Measurements from ENCODE around the gene TRABD2B. TPM values are rescaled to one million over a fixed set of nuclear protein-coding genes. Genes with fewer than 3 reads are reported as not detected.

Gene TRABD2B
- total and polyA plus RNA-seq, 7 donors, result 0.08 to 0.76 (median 0.42) TPM

DNA sequence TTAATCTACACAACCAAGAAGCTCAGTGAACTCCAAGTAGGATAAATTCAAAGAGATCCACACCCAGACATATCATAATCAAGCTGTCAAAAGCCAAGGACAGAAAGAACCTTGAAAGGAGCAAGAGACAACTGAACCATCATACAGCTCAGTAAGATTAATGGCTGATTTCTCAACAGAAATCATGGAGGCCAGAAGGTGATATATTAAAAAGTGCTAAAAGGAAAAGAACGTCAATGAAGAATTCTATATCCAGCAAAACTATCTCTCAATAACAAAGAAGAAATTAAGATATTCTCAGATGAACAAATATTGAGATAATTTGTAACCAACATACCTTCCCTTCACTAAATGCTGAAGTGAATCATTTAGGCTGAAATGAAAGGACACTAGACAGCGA lies 161.8 kb downstream of the TRABD2B start:
- Histone ChIP-seq H3K27me3 (ENCODE audit: insufficient read depth in 3 of 3, low read length in 2 of 3) (peaks cover 0 to 2% (median 0%) of the 10 kb centered on the region in 3 donors), H3K36me3 (ENCODE audit: insufficient read depth in 1 of 2, low read depth in 1 of 2) (no peaks in the 10 kb centered on the region), H3K4me1 (no peaks in the 10 kb centered on the region), H3K27ac (no peak overlapping the region), H3K4me3 (no peak overlapping the region), H3K9me3 (peaks cover 10% of the 10 kb centered on the region)
- no peak for TF ChIP-seq CTCF (IDR thresholded peaks at IDR 0.05)
- intact Hi-C loops (cut with DNase I), result no loop called here
- no peak for DNase-seq
- WGBS, 3 donors, result 64 to 92% (median 73%) methylated on average over 2 of the region's 2 CpGs
- no peak for ATAC-seq

- DNase-seq (no peak), ATAC-seq (no peak)
- TF ChIP-seq CTCF (IDR thresholded peaks at IDR 0.05), result no peak
- no peaks in the 10 kb centered on the region for H3K4me1 ChIP-seq
- H3K9me3 ChIP-seq, result peaks cover 10% of the 10 kb centered on the region
- no peaks in the 10 kb centered on the region for H3K36me3 ChIP-seq (ENCODE audit: insufficient read depth in 1 of 2, low read depth in 1 of 2)
- WGBS, 3 donors, result 55 to 61% (median 59%) methylated on average over 3 of the region's 3 CpGs
- H3K27me3 ChIP-seq (ENCODE audit: insufficient read depth in 3 of 3, low read length in 2 of 3), result peaks cover 0 to 2% (median 0%) of the 10 kb centered on the region in 3 donors
- no peak overlapping the region for H3K4me3 ChIP-seq
- intact Hi-C loops (cut with DNase I), result no loop called here
- no peak overlapping the region for H3K27ac ChIP-seq
Measured at GRCh38 chr1:47834326-47834725, 162.9 kb downstream of the TRABD2B start.

DNA sequence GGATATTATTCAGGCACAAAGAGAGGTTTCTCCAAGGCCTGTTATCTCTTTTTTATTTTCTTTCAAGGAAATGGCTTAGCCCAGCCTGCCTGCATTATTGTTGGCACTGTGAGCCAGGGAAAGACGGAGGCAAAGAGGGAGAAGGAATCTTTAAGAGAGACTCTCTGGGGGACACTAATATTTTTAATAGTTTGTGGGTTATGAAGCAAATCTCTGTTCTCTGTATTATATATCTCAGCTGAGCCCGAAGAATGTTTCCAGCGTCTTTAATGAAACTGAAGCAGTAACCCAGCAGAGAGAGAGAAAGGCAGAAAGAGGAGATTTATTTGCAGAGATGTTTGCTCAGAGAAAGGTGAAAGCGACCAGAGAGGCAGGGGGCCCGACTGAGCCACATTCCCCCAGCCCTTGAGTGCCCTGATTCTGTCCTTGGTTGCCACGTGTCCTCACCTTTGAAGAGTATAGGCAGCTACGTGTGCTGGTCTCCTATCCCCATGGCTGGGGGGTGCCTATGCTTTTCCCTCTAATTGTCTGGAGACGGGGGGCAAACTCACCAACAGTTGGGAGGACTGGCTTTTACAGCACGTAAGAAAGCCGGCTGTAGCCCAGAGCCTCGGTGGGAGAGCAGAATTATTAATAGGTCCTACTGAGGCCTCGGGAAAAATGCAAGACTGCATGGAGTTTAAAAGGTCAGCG lies 166.4 kb downstream of the TRABD2B start:
- peak in 1 of 2 donors; percentile 18 for DNase-seq
- no peak for TF ChIP-seq CTCF (IDR thresholded peaks at IDR 0.05)
- no peaks in the 10 kb centered on the region for H3K36me3 ChIP-seq (ENCODE audit: insufficient read depth in 1 of 2, low read depth in 1 of 2)

DNA sequence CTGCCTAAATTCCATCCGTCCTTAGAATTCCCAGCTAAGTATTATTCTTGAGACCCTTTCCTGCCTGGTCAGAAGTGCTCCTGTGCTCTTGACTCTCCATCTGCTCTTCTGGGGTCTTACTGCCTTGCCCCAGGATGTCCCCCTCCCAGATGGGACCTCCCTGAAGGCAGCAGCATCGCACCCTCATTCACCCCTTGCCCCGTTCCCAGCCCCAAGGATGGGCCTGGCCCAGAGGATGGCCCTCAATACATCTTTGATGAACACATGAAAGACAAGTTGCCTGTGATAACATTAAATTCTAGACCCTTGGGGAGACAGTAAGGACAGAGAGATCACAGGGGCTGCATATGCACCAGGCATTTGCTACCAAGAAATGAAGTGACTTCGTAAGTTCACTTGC lies 167.2 kb downstream of the TRABD2B start:
- DNase-seq (peak in 1 of 2 donors; percentile 20), ATAC-seq (no peak)
- H3K27ac ChIP-seq, result no peak overlapping the region
- TF ChIP-seq CTCF (IDR thresholded peaks at IDR 0.05), result no peak
- H3K27me3 ChIP-seq (ENCODE audit: insufficient read depth in 3 of 3, low read length in 2 of 3), result peaks cover 0 to 2% (median 0%) of the 10 kb centered on the region in 3 donors
- peaks cover 1% of the 10 kb centered on the region for H3K9me3 ChIP-seq
- H3K4me3 ChIP-seq, result no peak overlapping the region
- no peaks in the 10 kb centered on the region for H3K36me3 ChIP-seq (ENCODE audit: insufficient read depth in 1 of 2, low read depth in 1 of 2)
- H3K4me1 ChIP-seq, result no peaks in the 10 kb centered on the region
- 69 to 83% (median 72%) methylated on average over 4 of the region's 4 CpGs for WGBS, 3 donors
- intact Hi-C loops (cut with DNase I), result no loop called here

More for the DNA sequence above, 166.4 kb downstream of the TRABD2B start:
- H3K4me1 ChIP-seq, result no peaks in the 10 kb centered on the region
- no peak overlapping the region for H3K4me3 ChIP-seq
- peaks cover 0 to 2% (median 0%) of the 10 kb centered on the region in 3 donors for H3K27me3 ChIP-seq (ENCODE audit: insufficient read depth in 3 of 3, low read length in 2 of 3)
- peak overlapping the region; percentile 9 for H3K27ac ChIP-seq
- 69 to 75% (median 69%) methylated on average over 13 of the region's 13 CpGs for WGBS, 3 donors
- peaks cover 9% of the 10 kb centered on the region for H3K9me3 ChIP-seq
- no peak for ATAC-seq
- intact Hi-C loops (cut with DNase I), result no loop called here

- no peaks in the 10 kb centered on the region for H3K36me3 ChIP-seq (ENCODE audit: insufficient read depth in 1 of 2, low read depth in 1 of 2)
- no peak for TF ChIP-seq CTCF (IDR thresholded peaks at IDR 0.05)
- DNase-seq (no peak), ATAC-seq (no peak)
- no peaks in the 10 kb centered on the region for H3K9me3 ChIP-seq
- H3K27me3 ChIP-seq (ENCODE audit: insufficient read depth in 3 of 3, low read length in 2 of 3), result peaks cover 0 to 2% (median 0%) of the 10 kb centered on the region in 3 donors
- no peaks in the 10 kb centered on the region for H3K4me1 ChIP-seq
- H3K4me3 ChIP-seq, result no peak overlapping the region
- intact Hi-C loops (cut with DNase I), result no loop called here
- H3K27ac ChIP-seq, result no peak overlapping the region
- 56 to 67% (median 56%) methylated on average over 2 of the region's 2 CpGs for WGBS, 3 donors
Measured at GRCh38 chr1:47828978-47829377, 168.2 kb downstream of the TRABD2B start.

Data from psoas muscle (tissue), 8 donors.